Activated effector memory CD4-positive, alpha-beta T cell treated with Interleukin-2 at 50 U/mL for 16 hours (primary cell): ENCODE results near the gene CHST4.
A peak's percentile ranks its signal among the peaks of the same experiment; 100 is the strongest.
"Not testable (repeated sequence)": the region's sequence is repeated elsewhere in the genome, so short reads cannot be mapped to it uniquely, and the experiment has no call there.

Experiments
- DNase-seq: peaks from one replicate; pipeline ENCODE4 v3.0.0-alpha.2; 2020

CHST4 gene

GRCh38 chr16:71526111-71526631 is at the start of gene CHST4:
CHST4 (plus strand) TSS chr16:71526426; CDS start chr16:71536678, 10,252 bp downstream.
- DNase-seq: no peak

DNA sequence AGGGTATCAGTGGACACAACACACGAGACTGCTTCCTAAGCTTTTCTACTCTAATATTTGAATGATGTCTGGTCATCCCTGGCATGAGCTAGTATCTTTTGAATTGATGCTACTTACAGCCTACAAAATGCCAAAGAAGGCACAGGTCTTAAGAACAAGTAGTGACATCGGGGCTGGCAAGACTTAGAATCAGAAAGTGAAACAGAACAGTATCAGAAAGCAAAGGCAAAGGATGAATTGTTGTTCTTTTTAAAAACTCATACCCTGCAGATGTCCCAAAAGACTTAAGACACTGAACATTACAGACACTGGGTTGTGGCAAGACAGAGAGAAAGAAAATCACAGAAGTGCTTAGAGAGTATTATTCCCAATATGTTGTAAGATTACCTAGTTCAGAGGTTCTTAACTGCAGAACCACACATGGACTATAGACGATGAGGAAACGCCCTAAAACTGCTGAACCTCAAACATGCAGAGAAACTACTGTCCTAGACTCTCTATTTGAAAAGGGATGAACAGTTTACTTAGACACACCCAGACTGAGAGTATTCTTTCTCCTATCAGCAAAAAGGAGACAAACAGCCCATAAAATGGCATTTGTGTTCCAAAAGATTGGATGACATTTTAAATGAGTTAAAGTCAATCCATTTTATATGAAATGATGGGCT is 49.6 kb upstream of the CHST4 start:
- no peak for DNase-seq

- DNase-seq: no peak
These were observed 46.8 kb upstream of the CHST4 start for GRCh38 chr16:71479420-71479819.

DNA sequence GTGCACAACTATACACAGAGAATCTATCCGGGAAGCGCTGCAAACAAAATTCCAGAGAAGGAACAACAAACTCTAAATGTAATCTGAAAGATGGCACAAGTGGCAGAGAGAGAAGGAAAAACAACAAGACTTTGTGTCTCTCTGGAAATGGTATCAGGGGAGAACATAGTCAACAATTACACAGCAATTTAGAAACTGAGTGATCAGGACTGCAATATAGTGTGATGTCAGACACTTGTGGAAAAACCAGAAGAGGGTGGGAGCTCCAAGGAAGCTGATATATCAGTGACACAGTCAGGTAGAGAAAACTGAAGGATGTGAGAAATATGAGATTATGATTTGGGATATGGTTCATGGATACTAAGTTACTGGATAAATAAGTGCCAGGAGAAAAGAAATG is 45.3 kb upstream of the CHST4 start:
- DNase-seq: no peak

DNA sequence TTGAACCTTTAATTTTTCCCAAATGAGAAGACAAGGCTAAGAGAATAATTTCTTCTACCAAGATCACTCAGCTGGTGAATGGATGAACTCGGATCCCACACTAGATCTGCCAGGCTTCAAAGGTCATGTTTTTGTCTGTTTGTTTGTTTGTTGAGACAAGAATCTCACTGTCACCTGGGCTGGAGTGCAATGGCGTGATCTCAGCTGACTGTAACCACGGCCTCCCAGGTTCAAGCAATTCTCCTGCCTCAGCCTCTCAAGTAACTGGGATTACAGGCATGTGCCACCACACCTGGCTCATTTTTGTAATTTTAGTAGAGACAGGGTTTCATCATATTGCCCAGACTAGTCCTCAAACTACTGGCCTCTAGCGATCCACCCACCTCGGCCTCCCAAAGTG is 43.7 kb upstream of the CHST4 start:
- no peak for DNase-seq

GRCh38 chr16:71484006-71484893 is 42.0 kb upstream of the CHST4 start:
- DNase-seq: peak; percentile 64

- DNase-seq: no peak
These were observed 37.1 kb upstream of the CHST4 start, which contains the start of gene ZNF19 for GRCh38 chr16:71489122-71489521. ZNF19 (minus strand) TSS chr16:71489324; CDS start chr16:71482114, 7,210 bp downstream.

DNA sequence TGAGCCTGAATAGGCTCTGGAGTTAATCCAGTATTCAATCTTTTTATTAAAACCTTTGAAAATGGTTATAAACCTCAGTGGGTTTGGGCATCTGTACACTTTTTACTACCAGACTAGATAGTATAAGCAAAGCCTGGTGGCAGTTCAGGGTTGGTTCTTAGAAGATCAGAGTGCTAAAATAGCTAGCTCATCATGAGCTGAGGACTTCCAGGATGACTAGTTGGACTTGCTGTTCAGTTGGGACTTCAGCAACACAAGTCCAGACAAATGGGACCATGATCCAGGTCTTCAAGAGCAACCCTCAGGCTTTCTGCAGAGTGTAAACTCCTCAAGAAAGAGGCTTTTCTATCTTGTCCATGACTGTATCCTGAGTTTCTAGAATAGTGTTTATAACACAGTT is 35.9 kb upstream of the CHST4 start:
- DNase-seq: no peak

- no peak for DNase-seq
These were observed 35.2 kb upstream of the CHST4 start for GRCh38 chr16:71491054-71491453.

GRCh38 chr16:71492786-71493185 is 33.4 kb upstream of the CHST4 start:
- DNase-seq: no peak

- DNase-seq: no peak
These were observed 33.0 kb upstream of the CHST4 start for GRCh38 chr16:71493213-71493612.

- DNase-seq: no peak
These were observed 28.2 kb upstream of the CHST4 start for GRCh38 chr16:71498031-71498430.

DNA sequence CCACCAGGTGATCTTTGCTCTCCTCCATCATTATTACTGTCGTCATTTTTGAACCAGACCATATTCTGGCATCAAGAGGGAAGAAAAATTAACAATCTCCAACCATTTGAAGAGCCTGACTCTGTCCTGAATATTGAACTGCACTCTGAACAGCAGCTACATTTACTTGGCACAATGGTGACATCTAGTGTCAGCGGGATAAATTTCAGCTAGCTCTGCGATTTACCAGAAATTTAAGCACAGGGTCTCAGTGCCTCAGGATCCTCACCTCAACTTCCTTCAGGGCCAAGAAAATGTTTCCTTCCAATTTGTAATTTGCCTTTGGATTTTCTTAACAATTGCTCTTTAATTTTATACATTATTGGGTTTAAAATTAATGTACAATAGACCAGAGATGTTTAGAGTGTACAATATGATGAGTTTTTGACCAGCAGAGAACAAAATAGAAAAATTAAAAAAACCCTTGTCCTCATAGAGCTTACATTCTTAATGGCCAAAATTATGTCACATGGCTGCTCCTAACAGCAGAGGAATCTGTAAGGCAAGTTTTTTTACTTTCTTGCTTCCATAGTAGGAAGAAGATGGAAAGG is 26.4 kb upstream of the CHST4 start:
- peak; percentile 8 for DNase-seq

DNA sequence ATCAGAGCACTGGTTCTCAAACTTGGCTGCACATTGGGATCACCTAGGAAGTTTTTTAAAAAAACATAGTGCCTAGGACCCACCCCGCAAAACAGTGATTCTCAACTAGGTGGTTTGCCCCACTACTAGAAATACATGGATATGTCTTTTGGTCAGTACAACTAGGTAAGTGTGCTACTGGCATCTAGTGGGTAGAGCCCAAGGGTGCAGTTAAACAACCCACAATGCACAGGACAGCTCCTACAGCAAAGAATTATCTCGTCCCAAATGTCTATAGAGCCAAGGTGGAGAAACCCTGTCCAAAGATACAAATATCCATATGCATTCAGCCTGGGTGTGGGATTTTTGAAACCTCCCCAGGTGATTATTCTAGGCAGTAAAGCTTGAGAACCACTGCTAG is 25.3 kb upstream of the CHST4 start:
- DNase-seq: no peak

DNA sequence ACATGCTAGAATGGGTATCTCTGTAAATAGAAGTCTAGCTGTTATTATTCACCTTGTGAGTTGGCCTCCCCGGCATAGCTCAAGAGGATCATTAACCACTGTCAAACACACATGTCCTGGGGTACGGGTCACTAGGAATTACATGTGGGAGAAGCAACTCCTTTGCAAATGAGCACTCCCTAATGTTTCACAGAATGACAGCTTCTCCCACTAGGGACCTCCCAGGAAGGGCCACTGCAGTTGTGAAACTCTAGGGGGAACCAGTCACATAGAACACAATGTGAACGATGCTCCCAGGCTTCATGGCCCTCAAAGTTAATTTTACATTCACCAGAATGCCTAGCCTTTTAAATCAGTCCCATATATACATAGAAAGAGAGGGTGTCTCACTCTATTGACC is 24.7 kb upstream of the CHST4 start:
- DNase-seq: no peak

DNA sequence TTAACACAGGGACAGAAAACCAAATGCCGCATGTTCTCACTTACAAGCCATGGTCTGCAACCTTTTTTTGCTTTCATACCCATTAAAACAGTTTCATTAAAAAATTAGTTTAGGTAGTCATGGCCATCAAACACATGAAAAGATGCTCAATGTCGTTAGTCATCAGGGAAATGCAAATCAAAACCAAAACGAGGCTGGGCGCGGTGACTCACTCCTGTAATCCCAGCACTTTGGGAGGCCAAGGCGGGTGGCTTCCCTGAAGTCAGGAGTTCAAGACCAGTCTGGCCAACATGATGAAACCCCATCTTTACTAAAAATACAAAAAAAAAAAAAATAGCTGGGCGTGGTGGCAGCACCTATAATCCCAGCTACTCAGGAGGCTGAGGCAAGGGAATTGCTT is 22.2 kb upstream of the CHST4 start:
- not testable (repeated sequence) for DNase-seq

GRCh38 chr16:71504901-71505300 is 21.3 kb upstream of the CHST4 start:
- DNase-seq: no peak

- no peak for DNase-seq
These were observed 19.2 kb upstream of the CHST4 start for GRCh38 chr16:71507061-71507460.

- DNase-seq: no peak
These were observed 12.9 kb upstream of the CHST4 start for GRCh38 chr16:71513302-71513701.

DNA sequence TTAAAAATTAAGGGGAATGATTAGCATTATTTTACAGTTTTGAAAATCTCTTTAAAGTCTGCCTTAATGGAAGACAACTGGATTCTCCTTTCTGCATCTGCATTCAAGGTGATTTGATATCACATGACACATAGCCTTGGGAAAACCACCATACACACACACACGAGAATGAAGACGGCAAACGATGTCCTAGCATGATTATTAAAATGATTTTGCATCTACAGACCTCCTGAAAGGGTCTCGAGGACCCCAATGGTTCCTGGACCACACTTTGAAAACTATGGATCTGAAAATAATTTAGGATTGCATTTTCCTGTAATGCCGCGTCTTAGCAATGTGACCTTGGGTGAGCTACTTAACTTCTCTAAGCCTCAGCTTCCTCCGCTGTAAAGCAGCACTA is 11.8 kb upstream of the CHST4 start:
- no peak for DNase-seq

GRCh38 chr16:71515026-71515425 is 11.2 kb upstream of the CHST4 start:
- DNase-seq: no peak

DNA sequence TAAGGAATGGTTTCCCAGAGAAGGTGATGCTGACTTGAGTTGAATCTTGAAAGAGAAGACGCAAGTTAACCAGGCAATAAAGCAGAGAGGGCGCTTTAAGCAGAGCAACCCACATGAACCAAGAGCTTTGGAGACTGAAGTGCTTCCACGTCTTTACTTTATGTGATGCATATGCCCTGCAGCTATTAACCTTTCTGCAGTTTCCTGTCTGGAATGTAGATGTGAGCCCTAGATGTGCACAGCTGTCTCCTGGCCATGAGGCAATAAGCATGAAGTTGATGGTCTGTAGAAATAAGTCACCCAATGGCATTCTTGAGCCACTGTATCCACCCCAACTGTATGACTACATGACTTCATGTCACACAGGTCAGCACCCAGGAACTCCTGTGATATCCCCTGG is 5.7 kb upstream of the CHST4 start:
- DNase-seq: no peak
